ENCODE results near the gene AMOT.

DNA sequence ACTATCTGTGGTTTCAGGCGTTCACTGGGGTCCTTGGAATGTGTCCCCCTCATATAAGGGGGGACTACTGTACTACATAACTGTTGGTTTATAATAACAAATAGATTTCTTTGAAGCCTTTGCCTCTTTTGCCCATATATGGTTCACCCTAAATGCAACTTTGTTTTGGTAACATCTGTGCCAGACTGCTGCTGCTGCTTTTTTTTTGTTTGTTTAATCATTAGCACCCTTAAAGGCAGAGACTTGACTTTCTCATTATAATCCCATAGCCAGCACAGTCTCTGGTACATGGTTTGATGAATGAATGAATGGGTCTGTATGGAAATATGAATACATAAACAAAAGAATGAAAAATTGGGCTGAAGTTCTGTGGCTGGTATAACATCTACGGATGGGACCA lies 80.7 kb downstream of the AMOT start:
- TF ChIP-seq, protein P1, sequence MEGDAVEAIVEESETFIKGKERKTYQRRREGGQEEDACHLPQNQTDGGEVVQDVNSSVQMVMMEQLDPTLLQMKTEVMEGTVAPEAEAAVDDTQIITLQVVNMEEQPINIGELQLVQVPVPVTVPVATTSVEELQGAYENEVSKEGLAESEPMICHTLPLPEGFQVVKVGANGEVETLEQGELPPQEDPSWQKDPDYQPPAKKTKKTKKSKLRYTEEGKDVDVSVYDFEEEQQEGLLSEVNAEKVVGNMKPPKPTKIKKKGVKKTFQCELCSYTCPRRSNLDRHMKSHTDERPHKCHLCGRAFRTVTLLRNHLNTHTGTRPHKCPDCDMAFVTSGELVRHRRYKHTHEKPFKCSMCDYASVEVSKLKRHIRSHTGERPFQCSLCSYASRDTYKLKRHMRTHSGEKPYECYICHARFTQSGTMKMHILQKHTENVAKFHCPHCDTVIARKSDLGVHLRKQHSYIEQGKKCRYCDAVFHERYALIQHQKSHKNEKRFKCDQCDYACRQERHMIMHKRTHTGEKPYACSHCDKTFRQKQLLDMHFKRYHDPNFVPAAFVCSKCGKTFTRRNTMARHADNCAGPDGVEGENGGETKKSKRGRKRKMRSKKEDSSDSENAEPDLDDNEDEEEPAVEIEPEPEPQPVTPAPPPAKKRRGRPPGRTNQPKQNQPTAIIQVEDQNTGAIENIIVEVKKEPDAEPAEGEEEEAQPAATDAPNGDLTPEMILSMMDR (IDR thresholded peaks at IDR 0.05; ENCODE audit: low read depth, low read length, missing input control): no peak
- TF ChIP-seq GABPA (IDR thresholded peaks at IDR 0.05 in 1 of 2, conservative IDR thresholded peaks at IDR 0.05 in 1 of 2): no peak
- TF ChIP-seq YY1 (IDR thresholded peaks at IDR 0.05): no peak
- TF ChIP-seq, protein P2, sequence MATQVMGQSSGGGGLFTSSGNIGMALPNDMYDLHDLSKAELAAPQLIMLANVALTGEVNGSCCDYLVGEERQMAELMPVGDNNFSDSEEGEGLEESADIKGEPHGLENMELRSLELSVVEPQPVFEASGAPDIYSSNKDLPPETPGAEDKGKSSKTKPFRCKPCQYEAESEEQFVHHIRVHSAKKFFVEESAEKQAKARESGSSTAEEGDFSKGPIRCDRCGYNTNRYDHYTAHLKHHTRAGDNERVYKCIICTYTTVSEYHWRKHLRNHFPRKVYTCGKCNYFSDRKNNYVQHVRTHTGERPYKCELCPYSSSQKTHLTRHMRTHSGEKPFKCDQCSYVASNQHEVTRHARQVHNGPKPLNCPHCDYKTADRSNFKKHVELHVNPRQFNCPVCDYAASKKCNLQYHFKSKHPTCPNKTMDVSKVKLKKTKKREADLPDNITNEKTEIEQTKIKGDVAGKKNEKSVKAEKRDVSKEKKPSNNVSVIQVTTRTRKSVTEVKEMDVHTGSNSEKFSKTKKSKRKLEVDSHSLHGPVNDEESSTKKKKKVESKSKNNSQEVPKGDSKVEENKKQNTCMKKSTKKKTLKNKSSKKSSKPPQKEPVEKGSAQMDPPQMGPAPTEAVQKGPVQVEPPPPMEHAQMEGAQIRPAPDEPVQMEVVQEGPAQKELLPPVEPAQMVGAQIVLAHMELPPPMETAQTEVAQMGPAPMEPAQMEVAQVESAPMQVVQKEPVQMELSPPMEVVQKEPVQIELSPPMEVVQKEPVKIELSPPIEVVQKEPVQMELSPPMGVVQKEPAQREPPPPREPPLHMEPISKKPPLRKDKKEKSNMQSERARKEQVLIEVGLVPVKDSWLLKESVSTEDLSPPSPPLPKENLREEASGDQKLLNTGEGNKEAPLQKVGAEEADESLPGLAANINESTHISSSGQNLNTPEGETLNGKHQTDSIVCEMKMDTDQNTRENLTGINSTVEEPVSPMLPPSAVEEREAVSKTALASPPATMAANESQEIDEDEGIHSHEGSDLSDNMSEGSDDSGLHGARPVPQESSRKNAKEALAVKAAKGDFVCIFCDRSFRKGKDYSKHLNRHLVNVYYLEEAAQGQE (IDR thresholded peaks at IDR 0.05): no peak
- TF ChIP-seq, protein P3, sequence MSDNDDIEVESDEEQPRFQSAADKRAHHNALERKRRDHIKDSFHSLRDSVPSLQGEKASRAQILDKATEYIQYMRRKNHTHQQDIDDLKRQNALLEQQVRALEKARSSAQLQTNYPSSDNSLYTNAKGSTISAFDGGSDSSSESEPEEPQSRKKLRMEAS (IDR thresholded peaks at IDR 0.05): no peak
- no peak for TF ChIP-seq TAF1 (conservative IDR thresholded peaks at IDR 0.05)
- no peak for TF ChIP-seq FOXA1 (IDR thresholded peaks at IDR 0.05)

All from liver (tissue), 3 donors.